GM12891 (cell line): ENCODE results near the gene SDF4.

Experiments
- DNase-seq: peaks from one replicate; pipeline ENCODE4 v3.0.0; 2011; ENCODE audit warnings: low spot score; ENCODE audit not compliant: insufficient read length
- FAIRE-seq: peaks from 2 replicates; lab custom pipeline; 2011; peaks lifted over from hg19 to GRCh38; lab: Jason Lieb, UNC
- PAX5 ChIP-seq: IDR thresholded peaks from 2 replicates; pipeline ENCODE4 v1.6.1; 2011; ENCODE audit warnings: low read length, moderate library complexity, mild to moderate bottlenecking; ENCODE audit not compliant: insufficient read depth, severe bottlenecking
- POLR2A ChIP-seq: IDR thresholded peaks from 2 replicates; pipeline ENCODE4 v1.6.1; 2011; ENCODE audit warnings: low read depth, low read length, control low read depth
- POLR2AphosphoS5 ChIP-seq: IDR thresholded peaks from 2 replicates; pipeline ENCODE4 v1.6.1; 2011; ENCODE audit warnings: low read depth, low read length, control low read depth
- POU2F2 ChIP-seq: IDR thresholded peaks from 2 replicates; pipeline ENCODE4 v1.6.1; 2011; ENCODE audit warnings: low read depth, mild to moderate bottlenecking, control low read depth, low read length, moderate library complexity
- SPI1 ChIP-seq: IDR thresholded peaks from 2 replicates; pipeline ENCODE4 v1.6.1; 2011; ENCODE audit warnings: low read depth, low read length, control low read depth
- TAF1 ChIP-seq: IDR thresholded peaks from 2 replicates; pipeline ENCODE4 v1.6.1; 2011; ENCODE audit warnings: low read depth, low read length, control low read depth

The SDF4 gene

GRCh38 chr1:1206376-1206965 is 25.3 kb downstream of the SDF4 start, which contains the start of gene TNFRSF18:
Gene TNFRSF18, minus strand, starts transcription at chr1:1206592. Its CDS starts 21 bp downstream, at chr1:1206571.
- peak; percentile 85 for FAIRE-seq
- TF ChIP-seq PAX5 (no peak), POLR2AphosphoS5 (no peak), POU2F2 (peak; percentile 90; the same call in 1 of the 2 replicates), POLR2A (no peak), TAF1 (no peak), SPI1 (no peak)
- DNase-seq, result no peak

- TF ChIP-seq POLR2AphosphoS5 (no peak), TAF1 (no peak), POU2F2 (no peak), PAX5 (no peak), SPI1 (no peak), POLR2A (no peak)
- FAIRE-seq (peak; percentile 5), DNase-seq (no peak)
These were observed 25.9 kb downstream of the SDF4 start for GRCh38 chr1:1205769-1206375.

GRCh38 chr1:1204998-1205768 is 26.6 kb downstream of the SDF4 start:
- FAIRE-seq (no peak), DNase-seq (no peak)
- TF ChIP-seq SPI1, result no peak
- no peak for TF ChIP-seq POU2F2
- TF ChIP-seq POLR2A, result no peak
- no peak for TF ChIP-seq POLR2AphosphoS5
- no peak for TF ChIP-seq TAF1
- TF ChIP-seq PAX5, result no peak

GRCh38 chr1:1204425-1204920 is 27.3 kb downstream of the SDF4 start:
- TF ChIP-seq POU2F2 (no peak), TAF1 (no peak), POLR2A (no peak), SPI1 (no peak), PAX5 (no peak), POLR2AphosphoS5 (no peak)
- FAIRE-seq (no peak), DNase-seq (no peak)

- no peak for DNase-seq
- no peak for TF ChIP-seq PAX5
- FAIRE-seq, result no peak
These were observed 28.0 kb downstream of the SDF4 start for GRCh38 chr1:1203561-1204424.

GRCh38 chr1:1202831-1203560 is 28.8 kb downstream of the SDF4 start:
- FAIRE-seq, result no peak

GRCh38 chr1:1200876-1201810 is 30.7 kb downstream of the SDF4 start:
- no peak for FAIRE-seq
- DNase-seq, result no peak
- no peak for TF ChIP-seq POU2F2
- no peak for TF ChIP-seq POLR2A
- TF ChIP-seq TAF1, result no peak
- TF ChIP-seq POLR2AphosphoS5, result no peak
- TF ChIP-seq PAX5, result no peak
- TF ChIP-seq SPI1, result no peak

More at GRCh38 chr1:1202831-1203560, 28.8 kb downstream of the SDF4 start:
- DNase-seq, result no peak
- no peak for TF ChIP-seq TAF1
- TF ChIP-seq SPI1, result no peak
- TF ChIP-seq PAX5, result no peak
- no peak for TF ChIP-seq POU2F2
- no peak for TF ChIP-seq POLR2AphosphoS5
- TF ChIP-seq POLR2A, result no peak
